ELF-1 (cell line): Measurements from ENCODE around the gene EHBP1.
A peak's percentile ranks its signal among the peaks of the same experiment; 100 is the strongest.
"Not testable (repeated sequence)": the region's sequence is repeated elsewhere in the genome, so short reads cannot be mapped to it uniquely, and the experiment has no call there.

ENCODE experiments used
- DNase-seq: peaks from one replicate; pipeline ENCODE4 v3.0.0-alpha.2; 2016; ENCODE audit warnings: low read depth, low spot score

The EHBP1 gene

GRCh38 chr2:63066838-63067237 lies 361.3 kb downstream of the EHBP1 start:
- DNase-seq = no peak

GRCh38 chr2:63071664-63072063 lies 366.2 kb downstream of the EHBP1 start:
- DNase-seq = no peak

GRCh38 chr2:63073994-63074393 lies 368.5 kb downstream of the EHBP1 start:
- no peak for DNase-seq

- DNase-seq = not testable (repeated sequence)
Observed at GRCh38 chr2:63074399-63074798, 368.9 kb downstream of the EHBP1 start.

- peak; percentile 50 for DNase-seq
Observed at GRCh38 chr2:63078852-63079606, 373.5 kb downstream of the EHBP1 start.

GRCh38 chr2:63081404-63081803 lies 375.9 kb downstream of the EHBP1 start:
- no peak for DNase-seq

GRCh38 chr2:63086687-63087086 lies 381.2 kb downstream of the EHBP1 start:
- no peak for DNase-seq

- DNase-seq = no peak
Observed at GRCh38 chr2:63092401-63092800, 386.9 kb downstream of the EHBP1 start.

- no peak for DNase-seq
Observed at GRCh38 chr2:63092857-63093256, 387.3 kb downstream of the EHBP1 start.

GRCh38 chr2:63093502-63093901 lies 388.0 kb downstream of the EHBP1 start:
- DNase-seq = no peak
